Mucosa of rectum (tissue), 2 donors: Measurements from ENCODE around the gene STXBP5.

Source experiments
- H3K27ac ChIP-seq, 2 donors: one replicate each; pipeline ENCODE4 v1.7.0; 2013; ENCODE audit warnings: inconsistent platforms in 2 of 2, low read depth in 2 of 2, low read length in 2 of 2
- H3K27me3 ChIP-seq, 2 donors: one replicate each; pipeline ENCODE4 v1.7.0; 2013; ENCODE audit warnings: low read length in 2 of 2; ENCODE audit not compliant: control insufficient read depth in 2 of 2, insufficient read depth in 2 of 2
- H3K36me3 ChIP-seq, 2 donors: one replicate each; pipeline ENCODE4 v1.7.0; 2013; ENCODE audit warnings: low read length in 2 of 2; ENCODE audit not compliant: control insufficient read depth in 2 of 2, insufficient read depth in 2 of 2
- H3K4me1 ChIP-seq, 2 donors: one replicate each; pipeline ENCODE4 v1.7.0; 2013; ENCODE audit warnings: low read length in 2 of 2, mild to moderate bottlenecking in 1 of 2; ENCODE audit not compliant: control insufficient read depth in 2 of 2, insufficient read depth in 2 of 2
- H3K4me3 ChIP-seq, 2 donors: one replicate each; pipeline ENCODE4 v1.7.0; 2013; ENCODE audit warnings: low read length in 2 of 2
- H3K9ac ChIP-seq, 2 donors: one replicate each; pipeline ENCODE4 v1.7.0; 2013; ENCODE audit warnings: low read length in 2 of 2, low read depth in 1 of 2, mild to moderate bottlenecking in 1 of 2
- H3K9me3 ChIP-seq, 2 donors: one replicate each; pipeline ENCODE4 v1.7.0; 2013; ENCODE audit warnings: low read length in 2 of 2; ENCODE audit not compliant: control insufficient read depth in 2 of 2
- donor health status: healthy.
- donor health status: Normal muscosa, but diverticular disease.

The STXBP5 gene

GRCh38 chr6:147438758-147439528, 234.7 kb downstream of the STXBP5 start:
- Histone ChIP-seq H3K9ac (no peak overlapping the region), H3K4me3 (no peak overlapping the region), H3K36me3 (no peaks in the 10 kb centered on the region), H3K27ac (no peak overlapping the region), H3K27me3 (peaks cover 0 to 2% of the 10 kb centered on the region in 2 donors), H3K9me3 (no peaks in the 10 kb centered on the region), H3K4me1 (no peaks in the 10 kb centered on the region)
